HEK293 (cell line): Measurements from ENCODE around the gene COQ4.

ENCODE experiments used
- PRDM1 ChIP-seq: fragments of 450-650 bp; formaldehyde crosslinking; IDR thresholded peaks from 2 replicates; pipeline ENCODE4; 2016; ENCODE audit warnings: missing biosample characterization, missing genetic modification characterization
- SCRT2 ChIP-seq: fragments of 450-650 bp; formaldehyde crosslinking; IDR thresholded peaks from 2 replicates; pipeline ENCODE4 v1.5.1; 2016; ENCODE audit warnings: missing biosample characterization, missing genetic modification characterization
- SP7 ChIP-seq: fragments of 450-650 bp; formaldehyde crosslinking; IDR thresholded peaks from 2 replicates; pipeline ENCODE4 v1.5.1; 2016; ENCODE audit warnings: missing biosample characterization, missing genetic modification characterization
- ZBTB21 ChIP-seq: fragments of 450-650 bp; formaldehyde crosslinking; IDR thresholded peaks from 2 replicates; pipeline ENCODE4 v1.5.1; 2017; ENCODE audit warnings: missing biosample characterization, missing genetic modification characterization
- ZNF37A ChIP-seq: fragments of 450-650 bp; IDR thresholded peaks from 2 replicates; pipeline ENCODE4 v1.5.1; 2018; ENCODE audit warnings: missing biosample characterization, missing genetic modification characterization
- ZNF404 ChIP-seq: fragments of 450-650 bp; formaldehyde crosslinking; IDR thresholded peaks from 2 replicates; pipeline ENCODE4 v1.5.1; 2017; ENCODE audit warnings: missing biosample characterization, missing genetic modification characterization
- ZNF549 ChIP-seq: fragments of 450-650 bp; IDR thresholded peaks from 2 replicates; pipeline ENCODE4 v1.5.1; 2018; ENCODE audit warnings: missing biosample characterization, missing genetic modification characterization, mild to moderate bottlenecking, inconsistent platforms, moderate library complexity
- TF ChIP-seq, protein P1 (sequence below): fragments of 450-650 bp; formaldehyde crosslinking; IDR thresholded peaks from 2 replicates; pipeline ENCODE4 v1.5.1; 2016; ENCODE audit warnings: missing biosample characterization, missing genetic modification characterization
- TF ChIP-seq, protein P2 (sequence below): fragments of 450-650 bp; formaldehyde crosslinking; IDR thresholded peaks from 2 replicates; pipeline ENCODE4 v1.5.1; 2016; ENCODE audit warnings: missing biosample characterization, missing genetic modification characterization
- TF ChIP-seq, protein P3 (sequence below): fragments of 450-650 bp; formaldehyde crosslinking; IDR thresholded peaks from 2 replicates; pipeline ENCODE4 v1.5.1; 2016; ENCODE audit warnings: missing biosample characterization, missing genetic modification characterization
- TF ChIP-seq, protein P4 (sequence below): fragments of 450-650 bp; formaldehyde crosslinking; IDR thresholded peaks from 2 replicates; pipeline ENCODE4 v1.5.1; 2016; ENCODE audit warnings: missing biosample characterization, missing genetic modification characterization
- TF ChIP-seq, protein P5 (sequence below): fragments of 450-650 bp; formaldehyde crosslinking; IDR thresholded peaks from 2 replicates; pipeline ENCODE4 v1.5.1; 2016; ENCODE audit warnings: missing biosample characterization, missing genetic modification characterization, low read depth
- TF ChIP-seq, protein P6 (sequence below): fragments of 450-650 bp; formaldehyde crosslinking; IDR thresholded peaks from 2 replicates; pipeline ENCODE4 v1.5.1; 2016; ENCODE audit warnings: missing biosample characterization, missing genetic modification characterization

DNA sequence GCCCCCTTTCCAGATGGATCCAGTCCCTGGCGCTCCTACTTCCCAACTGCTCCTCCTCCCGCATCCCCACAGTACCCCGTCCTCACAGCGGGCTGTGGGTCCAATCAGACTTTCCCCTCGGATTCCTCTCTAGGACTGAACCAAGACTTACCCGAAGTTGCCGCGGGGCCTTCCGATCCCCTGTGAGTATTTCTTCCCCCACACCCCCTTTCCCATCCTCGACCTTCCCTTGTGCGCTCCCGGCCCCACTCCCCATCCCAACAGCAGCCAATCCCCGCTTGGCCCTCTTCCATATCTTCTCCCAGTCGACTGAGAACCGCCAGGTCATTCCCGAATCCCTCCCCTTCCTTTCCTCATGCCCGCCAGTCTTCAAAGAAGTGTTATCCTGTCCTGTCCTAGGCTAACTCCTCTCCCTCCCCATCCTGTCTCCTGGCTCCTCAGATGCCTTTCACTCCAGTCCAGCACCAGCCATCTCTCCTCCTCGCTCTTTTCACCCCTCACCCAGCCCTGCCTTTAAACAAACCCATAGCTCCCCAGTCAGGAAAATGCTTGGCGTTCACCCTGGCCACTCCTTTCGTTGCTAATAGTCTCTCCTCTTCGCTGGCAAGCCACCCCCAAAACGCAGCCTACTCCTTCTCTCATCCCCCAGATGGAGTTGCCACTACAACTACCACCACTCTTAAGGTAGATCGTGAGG, 45.9 kb upstream of the COQ4 start:
- TF ChIP-seq ZNF37A (tag by site-specific recombination) (no peak), SP7 (tag by site-specific recombination) (no peak), PRDM1 (tag by site-specific recombination) (no peak; the same call in 1 of the 2 replicates), ZBTB21 (tag by site-specific recombination) (no peak), SCRT2 (tag by site-specific recombination) (no peak), ZNF404 (tag by site-specific recombination) (no peak), ZNF549 (tag by site-specific recombination) (no peak)
- TF ChIP-seq, protein P1, sequence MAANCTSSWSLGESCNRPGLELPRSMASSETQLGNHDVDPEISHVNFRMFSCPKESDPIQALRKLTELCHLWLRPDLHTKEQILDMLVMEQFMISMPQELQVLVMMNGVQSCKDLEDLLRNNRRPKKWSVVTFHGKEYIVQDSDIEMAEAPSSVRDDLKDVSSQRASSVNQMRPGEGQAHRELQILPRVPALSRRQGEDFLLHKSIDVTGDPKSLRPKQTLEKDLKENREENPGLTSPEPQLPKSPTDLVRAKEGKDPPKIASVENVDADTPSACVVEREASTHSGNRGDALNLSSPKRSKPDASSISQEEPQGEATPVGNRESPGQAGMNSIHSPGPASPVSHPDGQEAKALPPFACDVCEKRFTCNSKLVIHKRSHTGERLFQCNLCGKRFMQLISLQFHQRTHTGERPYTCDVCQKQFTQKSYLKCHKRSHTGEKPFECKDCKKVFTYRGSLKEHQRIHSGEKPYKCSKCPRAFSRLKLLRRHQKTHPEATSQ (tag by site-specific recombination) = no peak
- TF ChIP-seq, protein P2, sequence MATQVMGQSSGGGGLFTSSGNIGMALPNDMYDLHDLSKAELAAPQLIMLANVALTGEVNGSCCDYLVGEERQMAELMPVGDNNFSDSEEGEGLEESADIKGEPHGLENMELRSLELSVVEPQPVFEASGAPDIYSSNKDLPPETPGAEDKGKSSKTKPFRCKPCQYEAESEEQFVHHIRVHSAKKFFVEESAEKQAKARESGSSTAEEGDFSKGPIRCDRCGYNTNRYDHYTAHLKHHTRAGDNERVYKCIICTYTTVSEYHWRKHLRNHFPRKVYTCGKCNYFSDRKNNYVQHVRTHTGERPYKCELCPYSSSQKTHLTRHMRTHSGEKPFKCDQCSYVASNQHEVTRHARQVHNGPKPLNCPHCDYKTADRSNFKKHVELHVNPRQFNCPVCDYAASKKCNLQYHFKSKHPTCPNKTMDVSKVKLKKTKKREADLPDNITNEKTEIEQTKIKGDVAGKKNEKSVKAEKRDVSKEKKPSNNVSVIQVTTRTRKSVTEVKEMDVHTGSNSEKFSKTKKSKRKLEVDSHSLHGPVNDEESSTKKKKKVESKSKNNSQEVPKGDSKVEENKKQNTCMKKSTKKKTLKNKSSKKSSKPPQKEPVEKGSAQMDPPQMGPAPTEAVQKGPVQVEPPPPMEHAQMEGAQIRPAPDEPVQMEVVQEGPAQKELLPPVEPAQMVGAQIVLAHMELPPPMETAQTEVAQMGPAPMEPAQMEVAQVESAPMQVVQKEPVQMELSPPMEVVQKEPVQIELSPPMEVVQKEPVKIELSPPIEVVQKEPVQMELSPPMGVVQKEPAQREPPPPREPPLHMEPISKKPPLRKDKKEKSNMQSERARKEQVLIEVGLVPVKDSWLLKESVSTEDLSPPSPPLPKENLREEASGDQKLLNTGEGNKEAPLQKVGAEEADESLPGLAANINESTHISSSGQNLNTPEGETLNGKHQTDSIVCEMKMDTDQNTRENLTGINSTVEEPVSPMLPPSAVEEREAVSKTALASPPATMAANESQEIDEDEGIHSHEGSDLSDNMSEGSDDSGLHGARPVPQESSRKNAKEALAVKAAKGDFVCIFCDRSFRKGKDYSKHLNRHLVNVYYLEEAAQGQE (tag by site-specific recombination) = no peak
- TF ChIP-seq, protein P3, sequence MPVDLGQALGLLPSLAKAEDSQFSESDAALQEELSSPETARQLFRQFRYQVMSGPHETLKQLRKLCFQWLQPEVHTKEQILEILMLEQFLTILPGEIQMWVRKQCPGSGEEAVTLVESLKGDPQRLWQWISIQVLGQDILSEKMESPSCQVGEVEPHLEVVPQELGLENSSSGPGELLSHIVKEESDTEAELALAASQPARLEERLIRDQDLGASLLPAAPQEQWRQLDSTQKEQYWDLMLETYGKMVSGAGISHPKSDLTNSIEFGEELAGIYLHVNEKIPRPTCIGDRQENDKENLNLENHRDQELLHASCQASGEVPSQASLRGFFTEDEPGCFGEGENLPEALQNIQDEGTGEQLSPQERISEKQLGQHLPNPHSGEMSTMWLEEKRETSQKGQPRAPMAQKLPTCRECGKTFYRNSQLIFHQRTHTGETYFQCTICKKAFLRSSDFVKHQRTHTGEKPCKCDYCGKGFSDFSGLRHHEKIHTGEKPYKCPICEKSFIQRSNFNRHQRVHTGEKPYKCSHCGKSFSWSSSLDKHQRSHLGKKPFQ = no peak
- TF ChIP-seq, protein P4, sequence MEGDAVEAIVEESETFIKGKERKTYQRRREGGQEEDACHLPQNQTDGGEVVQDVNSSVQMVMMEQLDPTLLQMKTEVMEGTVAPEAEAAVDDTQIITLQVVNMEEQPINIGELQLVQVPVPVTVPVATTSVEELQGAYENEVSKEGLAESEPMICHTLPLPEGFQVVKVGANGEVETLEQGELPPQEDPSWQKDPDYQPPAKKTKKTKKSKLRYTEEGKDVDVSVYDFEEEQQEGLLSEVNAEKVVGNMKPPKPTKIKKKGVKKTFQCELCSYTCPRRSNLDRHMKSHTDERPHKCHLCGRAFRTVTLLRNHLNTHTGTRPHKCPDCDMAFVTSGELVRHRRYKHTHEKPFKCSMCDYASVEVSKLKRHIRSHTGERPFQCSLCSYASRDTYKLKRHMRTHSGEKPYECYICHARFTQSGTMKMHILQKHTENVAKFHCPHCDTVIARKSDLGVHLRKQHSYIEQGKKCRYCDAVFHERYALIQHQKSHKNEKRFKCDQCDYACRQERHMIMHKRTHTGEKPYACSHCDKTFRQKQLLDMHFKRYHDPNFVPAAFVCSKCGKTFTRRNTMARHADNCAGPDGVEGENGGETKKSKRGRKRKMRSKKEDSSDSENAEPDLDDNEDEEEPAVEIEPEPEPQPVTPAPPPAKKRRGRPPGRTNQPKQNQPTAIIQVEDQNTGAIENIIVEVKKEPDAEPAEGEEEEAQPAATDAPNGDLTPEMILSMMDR = no peak
- TF ChIP-seq, protein P5, sequence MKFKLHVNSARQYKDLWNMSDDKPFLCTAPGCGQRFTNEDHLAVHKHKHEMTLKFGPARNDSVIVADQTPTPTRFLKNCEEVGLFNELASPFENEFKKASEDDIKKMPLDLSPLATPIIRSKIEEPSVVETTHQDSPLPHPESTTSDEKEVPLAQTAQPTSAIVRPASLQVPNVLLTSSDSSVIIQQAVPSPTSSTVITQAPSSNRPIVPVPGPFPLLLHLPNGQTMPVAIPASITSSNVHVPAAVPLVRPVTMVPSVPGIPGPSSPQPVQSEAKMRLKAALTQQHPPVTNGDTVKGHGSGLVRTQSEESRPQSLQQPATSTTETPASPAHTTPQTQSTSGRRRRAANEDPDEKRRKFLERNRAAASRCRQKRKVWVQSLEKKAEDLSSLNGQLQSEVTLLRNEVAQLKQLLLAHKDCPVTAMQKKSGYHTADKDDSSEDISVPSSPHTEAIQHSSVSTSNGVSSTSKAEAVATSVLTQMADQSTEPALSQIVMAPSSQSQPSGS (tag by site-specific recombination) = no peak
- TF ChIP-seq, protein P6, sequence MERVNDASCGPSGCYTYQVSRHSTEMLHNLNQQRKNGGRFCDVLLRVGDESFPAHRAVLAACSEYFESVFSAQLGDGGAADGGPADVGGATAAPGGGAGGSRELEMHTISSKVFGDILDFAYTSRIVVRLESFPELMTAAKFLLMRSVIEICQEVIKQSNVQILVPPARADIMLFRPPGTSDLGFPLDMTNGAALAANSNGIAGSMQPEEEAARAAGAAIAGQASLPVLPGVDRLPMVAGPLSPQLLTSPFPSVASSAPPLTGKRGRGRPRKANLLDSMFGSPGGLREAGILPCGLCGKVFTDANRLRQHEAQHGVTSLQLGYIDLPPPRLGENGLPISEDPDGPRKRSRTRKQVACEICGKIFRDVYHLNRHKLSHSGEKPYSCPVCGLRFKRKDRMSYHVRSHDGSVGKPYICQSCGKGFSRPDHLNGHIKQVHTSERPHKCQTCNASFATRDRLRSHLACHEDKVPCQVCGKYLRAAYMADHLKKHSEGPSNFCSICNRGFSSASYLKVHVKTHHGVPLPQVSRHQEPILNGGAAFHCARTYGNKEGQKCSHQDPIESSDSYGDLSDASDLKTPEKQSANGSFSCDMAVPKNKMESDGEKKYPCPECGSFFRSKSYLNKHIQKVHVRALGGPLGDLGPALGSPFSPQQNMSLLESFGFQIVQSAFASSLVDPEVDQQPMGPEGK (tag by site-specific recombination) = no peak
